H1 (cell line): ENCODE measurements around the gene MED6. TPM values are rescaled to one million over a fixed set of nuclear protein-coding genes. Genes with fewer than 3 reads are reported as not detected.

Experiments used
- CTCF ChIA-PET: fragments of 300-600 bp; sonication (Branson Sonifier 250); formaldehyde crosslinking; loops from one replicate; lab custom pipeline; 2021; ENCODE audit not compliant: partially characterized antibody; lab: Charles Lee
- POLR2A ChIA-PET: fragments of 300-600 bp; sonication (Branson Sonifier 250); formaldehyde crosslinking; loops from one replicate; lab custom pipeline; 2021; ENCODE audit warnings: inconsistent platforms; ENCODE audit not compliant: partially characterized antibody; lab: Charles Lee
- DNase-seq, 2 experiments: peaks; one replicate each; pipeline versions ENCODE4 v3.0.0 to v3.0.0-alpha.2; 2010 to 2022; ENCODE audit warnings: low spot score in 2 of 2, low read depth in 1 of 2, mixed read lengths in 1 of 2
- FAIRE-seq: peaks from 2 replicates; lab custom pipeline; 2011; peaks lifted over from hg19 to GRCh38; lab: Jason Lieb, UNC
- H2AFZ ChIP-seq: 2 replicates; pipeline ENCODE4 v1.8.1; 2012; ENCODE audit warnings: low read length, inconsistent platforms
- H2AK5ac ChIP-seq: 2 replicates; pipeline ENCODE4 v1.6.1; 2013; ENCODE audit warnings: low read depth, low read length
- H2BK120ac ChIP-seq: replicated peaks from 2 replicates; pipeline ENCODE3; 2013; ENCODE audit warnings: low read depth, low read length, inconsistent platforms
- H2BK12ac ChIP-seq: 2 replicates; pipeline ENCODE4 v1.6.1; 2013; ENCODE audit warnings: low read depth, low read length
- H2BK15ac ChIP-seq: 2 replicates; pipeline ENCODE4 v1.6.1; 2013; ENCODE audit warnings: low read length
- H2BK20ac ChIP-seq: 2 replicates; pipeline ENCODE4 v1.6.1; 2013; ENCODE audit warnings: low read length
- H2BK5ac ChIP-seq: 2 replicates; pipeline ENCODE4 v1.6.1; 2013; ENCODE audit warnings: low read depth, low read length
- H3K14ac ChIP-seq: 2 replicates; pipeline ENCODE4 v1.6.1; 2013; ENCODE audit warnings: inconsistent platforms; ENCODE audit not compliant: insufficient read length
- H3K18ac ChIP-seq: 2 replicates; pipeline ENCODE4 v1.6.1; 2013; ENCODE audit warnings: low read length; ENCODE audit errors: extremely low read depth
- H3K23ac ChIP-seq: 2 replicates; pipeline ENCODE4 v1.6.1; 2013; ENCODE audit warnings: inconsistent platforms; ENCODE audit not compliant: insufficient read length
- H3K23me2 ChIP-seq: 2 replicates; pipeline ENCODE4 v1.6.1; 2013; ENCODE audit warnings: low read depth, low read length
- H3K27ac ChIP-seq: 2 replicates; pipeline ENCODE4 v1.6.1; 2011; ENCODE audit warnings: low read depth, low read length, inconsistent platforms
- H3K27me3 ChIP-seq, 4 experiments: replicated peaks in 1 of 4; 1 replicate in 1 of 4; 2 replicates in 3 of 4; pipeline versions ENCODE4 v1.6.1 to v1.8.1; 2011 to 2013; ENCODE audit warnings: low read length in 3 of 4, mild to moderate bottlenecking in 3 of 4, inconsistent platforms in 2 of 4, mixed read lengths in 2 of 4, moderate library complexity in 1 of 4; ENCODE audit not compliant: control insufficient read depth in 3 of 4, insufficient read depth in 3 of 4; ENCODE audit errors: extremely low read depth in 1 of 4
- H3K36me3 ChIP-seq, 4 experiments: 2 replicates each; pipeline versions ENCODE4 v1.6.1 to v1.8.1; 2011 to 2013; ENCODE audit warnings: mild to moderate bottlenecking in 4 of 4, low read length in 3 of 4, moderate library complexity in 2 of 4, control low read depth in 1 of 4, inconsistent platforms in 1 of 4; ENCODE audit not compliant: insufficient read depth in 4 of 4, control insufficient read depth in 2 of 4
- H3K4ac ChIP-seq: replicated peaks from 2 replicates; pipeline ENCODE3; 2013; ENCODE audit warnings: low read length, low read depth, mixed read lengths, inconsistent platforms; ENCODE audit not compliant: insufficient read length
- H3K4me1 ChIP-seq, 4 experiments: replicated peaks in 1 of 4; 1 replicate in 1 of 4; 2 replicates in 3 of 4; pipeline versions ENCODE4 v1.6.1 to v1.8.1; 2011 to 2013; ENCODE audit warnings: low read length in 3 of 4, inconsistent platforms in 2 of 4, mixed read lengths in 1 of 4; ENCODE audit not compliant: insufficient read depth in 4 of 4, control insufficient read depth in 3 of 4
- H3K4me2 ChIP-seq, 2 experiments: 2 replicates each; pipeline versions ENCODE4 v1.6.1 to v1.8.1; 2011 to 2013; ENCODE audit warnings: low read depth in 2 of 2, low read length in 2 of 2, control low read depth in 1 of 2, inconsistent platforms in 1 of 2, mild to moderate bottlenecking in 1 of 2; ENCODE audit not compliant: insufficient read depth in 1 of 2
- H3K4me3 ChIP-seq, 4 experiments: fragments of 200-600, 300-600 bp in 1 of 4; sonication (generic), shearing (Covaris generic), sonication (Bioruptor Twin) in 1 of 4; 2 replicates each; pipeline versions ENCODE4 v1.5.1 to v1.8.1; 2011 to 2016; ENCODE audit warnings: low read length in 4 of 4, low read depth in 3 of 4, control low read depth in 2 of 4, inconsistent platforms in 2 of 4, mild to moderate bottlenecking in 2 of 4, mixed read lengths in 1 of 4, moderate library complexity in 1 of 4; ENCODE audit not compliant: insufficient read depth in 2 of 4; ENCODE audit errors: extremely low read depth in 1 of 4
- H3K56ac ChIP-seq: replicated peaks from 2 replicates; pipeline ENCODE3; 2013; ENCODE audit warnings: low read depth, mild to moderate bottlenecking, mixed read lengths, low read length, inconsistent platforms; ENCODE audit not compliant: insufficient read length
- H3K79me1 ChIP-seq: 2 replicates; pipeline ENCODE4 v1.6.1; 2013; ENCODE audit warnings: low read depth, low read length, control low read depth
- H3K79me2 ChIP-seq, 2 experiments: 2 replicates each; pipeline versions ENCODE4 v1.6.1 to v1.8.1; 2012 to 2013; ENCODE audit warnings: low read length in 2 of 2, mild to moderate bottlenecking in 2 of 2, inconsistent platforms in 1 of 2; ENCODE audit not compliant: insufficient read depth in 2 of 2, control insufficient read depth in 1 of 2
- H3K9ac ChIP-seq, 4 experiments: replicated peaks in 1 of 4; 1 replicate in 1 of 4; 2 replicates in 3 of 4; pipeline versions ENCODE4 v1.6.1 to v1.8.1; 2011 to 2013; ENCODE audit warnings: low read depth in 3 of 4, low read length in 3 of 4, control low read depth in 2 of 4, mild to moderate bottlenecking in 2 of 4, moderate library complexity in 2 of 4, inconsistent platforms in 1 of 4; ENCODE audit errors: extremely low read depth in 1 of 4
- H3K9me3 ChIP-seq, 2 experiments: 2 replicates each; pipeline versions ENCODE4 v1.6.1 to v1.8.1; 2012 to 2013; ENCODE audit warnings: mild to moderate bottlenecking in 2 of 2, moderate library complexity in 2 of 2, control low read depth in 1 of 2, inconsistent platforms in 1 of 2, low read depth in 1 of 2, low read length in 1 of 2, mixed read lengths in 1 of 2; ENCODE audit not compliant: insufficient read depth in 2 of 2
- H4K20me1 ChIP-seq, 2 experiments: replicated peaks in 1 of 2; 2 replicates each; pipeline versions ENCODE3 to v1.8.1; 2011 to 2013; ENCODE audit warnings: inconsistent platforms in 2 of 2, low read length in 2 of 2, mild to moderate bottlenecking in 1 of 2; ENCODE audit not compliant: insufficient read depth in 2 of 2, control insufficient read depth in 1 of 2
- H4K5ac ChIP-seq: 2 replicates; pipeline ENCODE4 v1.6.1; 2013; ENCODE audit warnings: low read length, low read depth, mixed read lengths, inconsistent platforms; ENCODE audit not compliant: insufficient read length
- H4K8ac ChIP-seq: 2 replicates; pipeline ENCODE4 v1.8.0; 2013; ENCODE audit warnings: mild to moderate bottlenecking, moderate library complexity, low read length, inconsistent platforms; ENCODE audit not compliant: insufficient read depth; ENCODE audit errors: extremely low read depth
- H4K91ac ChIP-seq: replicated peaks from 2 replicates; pipeline ENCODE3; 2013; ENCODE audit warnings: low read length, mixed read lengths, inconsistent platforms; ENCODE audit not compliant: insufficient read length
- BCL11A ChIP-seq, 2 experiments: IDR thresholded peaks; one replicate each; pipeline ENCODE4 v1.6.1; 2011; ENCODE audit warnings: low read depth in 2 of 2, low read length in 2 of 2, mild to moderate bottlenecking in 2 of 2
- CEBPB ChIP-seq: IDR thresholded peaks from 2 replicates; pipeline ENCODE4 v1.6.1; 2012; ENCODE audit warnings: low read depth, low read length
- EZH2 ChIP-seq: fragments of 200-600 bp; sonication (generic); IDR thresholded peaks from 2 replicates; pipeline ENCODE4 v1.7.1; 2012; ENCODE audit warnings: low read depth, mild to moderate bottlenecking, moderate library complexity, low read length, inconsistent platforms; ENCODE audit not compliant: severe bottlenecking
- JUN ChIP-seq: IDR thresholded peaks from 2 replicates; pipeline ENCODE4 v1.6.1; 2011; ENCODE audit warnings: low read depth, mild to moderate bottlenecking, improper control_type of control experiment, low read length
- PHF8 ChIP-seq: fragments of 200-600 bp; sonication (generic); conservative IDR thresholded peaks from 2 replicates; pipeline ENCODE4 v1.7.1; 2012; ENCODE audit warnings: low read depth, mild to moderate bottlenecking, inconsistent platforms, low read length, moderate library complexity
- POLR2A ChIP-seq, 2 experiments: IDR thresholded peaks; 1 replicate in 1 of 2; 2 replicates in 1 of 2; pipeline ENCODE4 v1.6.1; 2011; ENCODE audit warnings: low read depth in 2 of 2, low read length in 2 of 2, mild to moderate bottlenecking in 2 of 2; ENCODE audit errors: control extremely low read depth in 1 of 2
- SIN3A ChIP-seq, 2 experiments: IDR thresholded peaks in 1 of 2; conservative IDR thresholded peaks in 1 of 2; 2 replicates each; pipeline ENCODE4 v1.6.1; 2011 to 2012; ENCODE audit warnings: low read length in 2 of 2, improper control_type of control experiment in 1 of 2, low read depth in 1 of 2, mild to moderate bottlenecking in 1 of 2
- SP1 ChIP-seq: IDR thresholded peaks from 2 replicates; pipeline ENCODE4 v1.6.1; 2011; ENCODE audit warnings: low read depth, low read length
- SRF ChIP-seq: IDR thresholded peaks from 2 replicates; pipeline ENCODE4 v1.6.1; 2011; ENCODE audit warnings: mild to moderate bottlenecking, low read depth, low read length, moderate library complexity
- TEAD4 ChIP-seq: IDR thresholded peaks from 2 replicates; pipeline ENCODE4 v1.6.1; 2012; ENCODE audit warnings: low read depth, low read length, inconsistent platforms, mixed read lengths
- ZNF274 ChIP-seq: IDR thresholded peaks from 2 replicates; pipeline ENCODE4 v1.7.0; 2012; ENCODE audit warnings: low read length, borderline replicate concordance; ENCODE audit errors: extremely low read depth
- WGBS, 2 experiments: shearing (Covaris generic) in 1 of 2; methylation state at CpG; one replicate each; pipeline versions ENCODE4 v1.1.6 to v1.1.7; 2013 to 2015; ENCODE audit warnings: low lambda C conversion rate in 2 of 2, mixed read lengths in 2 of 2, inconsistent platforms in 1 of 2, low coverage in 1 of 2, missing lambda C conversion rate in 1 of 2; ENCODE audit not compliant: insufficient replicate concordance in 2 of 2, insufficient coverage in 1 of 2, insufficient read length in 1 of 2; ENCODE audit errors: extremely low coverage in 1 of 2, missing lambda C conversion rate in 1 of 2; 5-methylcytosine and 5-hydroxymethylcytosine counted together
- polyA plus RNA-seq, 7 experiments: library from polyadenylated mRNA; depleted of rRNA in 3 of 7; stranded (reverse) in 5 of 7; unstranded in 2 of 7; fragments of >200 nt in 5 of 7; fragments of 200-250 nt in 2 of 7; gene quantifications; 1 replicate in 5 of 7; 2 replicates in 1 of 7; 4 replicates in 1 of 7; pipeline versions ENCODE4 v1.2.1 to v1.2.3, GENCODE V29; 2011 to 2013; ENCODE audit warnings: missing spikeins in 2 of 7, mixed read lengths in 2 of 7
- total RNA-seq: library from RNA; stranded (reverse); fragmentation: NEBNext Ultra II Directional; extraction: Animal tissue kit (Norgen Biotek cat#: 25700); gene quantifications from 2 replicates; pipeline ENCODE4 v1.2.1, GENCODE V29; 2021

Gene MED6
- total and polyA plus RNA-seq, 2 of the 8 experiments (the other 6 are each of a cell fraction or from before 2014, with no cell fraction given): 33.1 to 39.7 TPM

DNA sequence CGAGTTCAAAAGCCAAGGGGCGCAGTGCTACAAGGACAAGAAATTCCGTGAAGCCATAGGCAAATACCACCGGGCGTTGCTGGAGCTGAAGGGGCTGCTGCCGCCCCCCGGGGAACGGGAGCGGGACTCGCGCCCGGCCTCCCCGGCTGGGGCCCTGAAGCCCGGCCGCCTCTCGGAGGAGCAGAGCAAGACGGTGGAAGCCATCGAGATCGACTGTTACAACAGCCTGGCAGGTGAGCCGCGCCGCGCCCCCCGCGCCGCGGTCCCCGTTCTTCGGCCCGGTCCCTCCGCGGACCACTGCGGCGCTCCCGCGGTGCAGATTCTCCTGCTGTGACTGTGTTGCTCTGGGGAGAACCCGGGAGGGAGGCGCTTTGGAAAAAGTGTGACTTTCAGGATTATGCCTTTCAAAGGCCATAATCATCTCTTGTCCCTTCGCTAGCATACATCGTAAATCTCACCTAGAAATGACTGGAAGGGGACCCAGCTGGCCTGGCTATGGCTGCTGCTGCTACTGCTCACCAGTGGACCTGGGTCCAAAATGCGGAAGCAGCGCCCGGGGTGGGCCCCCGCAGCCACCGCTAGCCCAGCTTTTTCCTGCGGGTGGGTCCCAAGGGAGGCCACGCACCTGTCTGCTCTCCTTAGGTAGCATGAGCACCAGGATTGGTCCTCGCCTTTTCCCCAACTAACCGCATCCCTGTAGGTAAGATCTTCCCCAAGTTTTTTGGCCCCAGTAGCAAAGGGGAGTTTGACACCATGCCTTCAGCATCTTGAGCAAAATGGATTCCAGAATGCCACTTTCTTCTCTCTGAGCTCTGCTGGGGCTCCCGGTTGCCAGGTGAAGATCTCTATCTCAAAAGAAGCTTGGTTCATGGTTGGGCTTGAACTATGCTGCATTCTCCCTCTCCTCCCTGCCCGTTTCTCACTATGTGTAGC lies 42.1 kb upstream of the MED6 start:
- DNase-seq: no peak
- peak overlapping the region; percentile 62; the same call in 1 of the 2 replicates for H3K18ac ChIP-seq
- peaks cover 21 to 80% of the 10 kb centered on the region in 2 experiments for H3K79me2 ChIP-seq
- 0 out of 2 replicates have a peak overlapping the region, but pooled peaks have one; percentile 21 for H2BK20ac ChIP-seq
- H2AFZ ChIP-seq: no peak overlapping the region
- peaks cover 9% of the 10 kb centered on the region for H3K79me1 ChIP-seq
- H2BK15ac ChIP-seq: no peak overlapping the region
- 1% methylated on average over 49 of the region's 51 CpGs; no CpG with 5 or more reads in 1 of the 2 experiments for WGBS, 2 experiments
- H3K14ac ChIP-seq: no peak overlapping the region
- peak overlapping the region; percentile 74 to 83 (median 76) for H3K9ac ChIP-seq
- peaks cover 20 to 33% (median 22%) of the 10 kb centered on the region in 4 experiments; a peak in 6 of 7 replicates for H3K4me1 ChIP-seq
- H3K27me3 ChIP-seq: no peaks in the 10 kb centered on the region
- CTCF ChIA-PET: interaction anchor here (1.0 to 1.5 kb wide), 2 partner anchors 12 to 50 kb away, joined by 3 to 5 read pairs; no protein-coding TSS in a partner anchor
- H3K56ac ChIP-seq: peak overlapping the region; percentile 46
- POLR2A ChIA-PET: interaction anchor here (0.7 to 7.3 kb wide), 12 partner anchors 8 to 265 kb away, joined by 3 to 116 read pairs (median 4); partner anchors contain the start of genes MAP3K9 and PCNX1
- peak overlapping the region; percentile 49; the same call in 1 of the 2 replicates for H3K27ac ChIP-seq
- H4K91ac ChIP-seq: peak overlapping the region; percentile 83
- H3K4me3 ChIP-seq: peak overlapping the region; percentile 84 to 98 (median 90)
- no peak overlapping the region for H4K5ac ChIP-seq
- peak overlapping the region; percentile 69; the same call in 1 of the 2 replicates for H2BK5ac ChIP-seq
- peak overlapping the region; percentile 42 for H4K8ac ChIP-seq
- H3K4me2 ChIP-seq: peak overlapping the region; percentile 93 to 96
- H3K36me3 ChIP-seq: peaks cover 0 to 5% (median 0%) of the 10 kb centered on the region in 4 experiments; a peak in 1 of 8 replicates
- no peaks in the 10 kb centered on the region for H3K9me3 ChIP-seq
- peak; percentile 36 for FAIRE-seq
- H2BK12ac ChIP-seq: no peak overlapping the region
- peak overlapping the region; percentile 25 for H2BK120ac ChIP-seq
- peak overlapping the region; percentile 17 for H3K4ac ChIP-seq
- no peak overlapping the region for H3K23ac ChIP-seq
- peak overlapping the region; percentile 60 for H2AK5ac ChIP-seq
- H4K20me1 ChIP-seq: no peaks in the 10 kb centered on the region
- peaks cover 15% of the 10 kb centered on the region for H3K23me2 ChIP-seq
- TF ChIP-seq JUN (no peak), SRF (no peak), PHF8 (peak; percentile 41; the same call in 1 of the 2 replicates), SP1 (no peak), POLR2A (IDR thresholded peaks at IDR 0.05; ENCODE audit: control extremely low read depth in 1 of 2, low read depth in 2 of 2, low read length in 2 of 2) (no peak), EZH2 (no peak), SIN3A (conservative IDR thresholded peaks at IDR 0.05 in 1 of 2, IDR thresholded peaks at IDR 0.05 in 1 of 2; ENCODE audit: low read depth in 1 of 2, low read length in 2 of 2) (peak in 1 of 2 experiments; percentile 56; a peak in 1 of 4 replicates), CEBPB (no peak), BCL11A (IDR thresholded peaks at IDR 0.05; ENCODE audit: low read depth in 2 of 2, low read length in 2 of 2) (no peak), TEAD4 (no peak), ZNF274 (no peak)
